KG1 (cell line): ENCODE results near the gene DTD1.

Experiments
- DNase-seq: peaks from one replicate; lab custom pipeline; 2025; lab: John Stamatoyannopoulos, UW

DTD1 gene

GRCh38 chr20:18587665-18588573, at the start of gene DTD1:
Gene DTD1, plus strand, starts transcription at chr20:18588054. Its CDS starts 19 bp downstream, at chr20:18588073.
- peak; percentile 82 for DNase-seq

GRCh38 chr20:18541741-18542140, 46.1 kb upstream of the DTD1 start:
- DNase-seq = no peak

GRCh38 chr20:18543216-18543615, 44.6 kb upstream of the DTD1 start:
- no peak for DNase-seq

GRCh38 chr20:18543932-18544331, 43.9 kb upstream of the DTD1 start:
- DNase-seq = no peak

DNA sequence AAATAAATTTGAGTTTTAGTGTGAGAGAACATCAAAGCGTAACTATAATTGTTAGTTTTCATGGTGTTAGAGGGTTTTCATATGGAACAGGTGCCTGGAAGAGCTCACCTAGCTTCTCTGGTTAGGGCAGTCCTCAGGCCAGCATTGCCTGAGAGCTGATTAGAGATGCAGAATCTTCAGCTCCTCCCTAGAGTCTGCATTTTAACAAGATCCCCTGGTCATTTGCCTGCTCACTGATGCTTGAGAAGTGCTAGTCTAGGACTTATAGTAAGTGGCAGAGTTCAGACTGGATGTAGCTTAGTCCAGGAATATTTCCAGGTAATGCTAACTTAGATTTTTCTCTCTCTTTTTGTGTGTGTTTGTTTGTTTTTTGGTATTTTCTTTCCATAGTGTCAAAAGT, 42.3 kb upstream of the DTD1 start:
- no peak for DNase-seq

DNA sequence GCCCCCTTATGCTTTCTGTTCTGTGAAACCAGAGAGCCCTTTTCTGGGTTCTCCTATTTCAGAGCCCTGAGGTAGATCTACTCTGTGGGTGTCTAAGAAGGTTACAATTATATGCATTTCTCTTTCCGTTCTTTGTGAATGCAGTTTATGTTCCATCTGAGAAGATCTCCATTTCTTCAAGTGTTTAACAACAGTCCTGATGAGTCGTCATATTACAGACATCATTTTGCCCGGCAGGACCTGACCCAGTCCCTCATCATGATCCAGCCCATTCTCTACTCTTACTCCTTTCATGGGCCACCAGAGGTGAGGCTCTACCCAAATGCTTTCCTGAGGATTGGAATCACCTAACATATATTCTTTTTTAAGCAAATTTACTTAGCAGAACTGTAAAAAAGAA, 39.4 kb upstream of the DTD1 start:
- DNase-seq = no peak

DNA sequence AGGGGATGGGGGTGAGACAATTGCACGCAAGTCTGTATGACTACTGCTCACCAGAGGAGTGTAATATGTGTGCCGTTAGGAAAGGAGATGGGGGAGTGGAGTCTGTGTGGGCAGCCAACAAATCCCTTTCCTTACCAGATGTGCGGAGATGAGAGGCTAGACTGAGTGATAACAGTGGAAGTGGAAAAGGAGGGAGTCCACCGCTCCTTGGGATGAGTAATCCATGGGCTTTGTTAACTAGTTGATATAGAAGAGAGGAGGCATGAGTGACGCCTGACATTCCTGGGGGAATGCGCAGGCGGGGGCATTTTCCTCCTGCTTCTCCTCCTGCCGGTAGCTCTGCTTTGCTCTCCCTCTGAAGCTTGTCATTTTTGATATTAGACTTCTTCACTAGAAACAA, 34.1 kb upstream of the DTD1 start:
- no peak for DNase-seq

DNA sequence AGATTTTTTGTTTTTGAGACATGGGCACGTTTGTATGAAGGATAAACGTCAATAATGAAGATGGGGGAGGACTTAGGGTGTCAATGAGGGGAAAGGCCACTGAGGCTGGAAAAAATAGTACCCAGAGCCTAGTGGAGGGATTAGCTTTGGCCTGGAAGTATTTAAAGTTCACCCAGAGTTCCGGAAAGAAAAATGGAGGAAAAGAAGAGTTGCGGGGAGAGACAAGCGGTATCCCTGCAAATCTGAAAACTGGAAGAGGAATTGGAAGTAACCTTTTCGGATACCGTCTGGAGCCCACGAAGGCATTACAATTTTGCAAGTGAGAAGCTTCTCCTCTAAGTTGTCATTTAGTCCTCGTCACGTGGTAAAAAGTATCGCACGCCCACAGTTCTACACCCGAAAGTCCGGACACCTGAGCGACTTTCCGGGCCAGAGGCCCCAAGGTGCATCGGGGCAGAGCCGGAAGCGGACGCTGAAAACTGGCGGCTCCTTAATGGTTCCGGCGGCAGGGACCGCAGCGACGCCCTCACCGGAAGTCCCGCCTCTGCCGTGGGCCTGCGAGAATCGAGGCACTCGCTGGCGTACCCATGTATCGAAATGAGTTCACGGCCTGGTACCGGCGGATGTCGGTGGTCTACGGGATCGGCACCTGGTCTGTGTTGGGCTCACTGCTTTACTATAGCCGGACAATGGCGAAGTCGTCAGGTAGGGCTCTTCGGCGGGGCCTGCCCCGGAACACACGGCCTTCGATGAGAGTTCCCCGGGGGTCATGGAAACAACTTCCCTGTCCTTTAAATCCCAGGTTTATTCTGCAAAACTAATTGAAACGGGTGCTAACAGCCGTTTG, 20.7 kb upstream of the DTD1 start, which contains the start of gene SMIM26:
Gene SMIM26, plus strand, starts transcription at position 541 of the 847 bp plus-strand sequence. Its CDS starts 47 bp downstream, at position 588.
- DNase-seq = peak; percentile 89

DNA sequence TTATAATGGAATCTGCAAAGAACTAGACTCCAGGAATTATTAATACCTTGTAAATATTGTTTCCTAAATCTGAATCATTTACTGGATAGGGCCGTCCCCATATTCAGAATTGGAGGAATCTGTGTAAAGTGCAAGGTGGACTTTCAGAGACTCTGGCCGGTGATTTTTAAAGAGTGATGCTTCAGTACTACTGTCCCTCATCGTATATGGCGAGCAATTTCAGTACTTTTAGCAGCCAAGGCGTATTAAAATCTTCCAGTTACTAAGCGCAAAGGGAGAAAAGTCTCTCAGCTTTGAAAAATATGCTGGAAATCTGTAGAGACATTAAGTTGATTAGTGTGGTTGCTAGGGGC, 20.1 kb upstream of the DTD1 start:
- no peak for DNase-seq

- no peak for DNase-seq
Observed at GRCh38 chr20:18571009-18571408, 16.8 kb upstream of the DTD1 start.

- DNase-seq = no peak
Observed at GRCh38 chr20:18571578-18571977, 16.3 kb upstream of the DTD1 start.

GRCh38 chr20:18577942-18578341, 9.9 kb upstream of the DTD1 start:
- DNase-seq = no peak

DNA sequence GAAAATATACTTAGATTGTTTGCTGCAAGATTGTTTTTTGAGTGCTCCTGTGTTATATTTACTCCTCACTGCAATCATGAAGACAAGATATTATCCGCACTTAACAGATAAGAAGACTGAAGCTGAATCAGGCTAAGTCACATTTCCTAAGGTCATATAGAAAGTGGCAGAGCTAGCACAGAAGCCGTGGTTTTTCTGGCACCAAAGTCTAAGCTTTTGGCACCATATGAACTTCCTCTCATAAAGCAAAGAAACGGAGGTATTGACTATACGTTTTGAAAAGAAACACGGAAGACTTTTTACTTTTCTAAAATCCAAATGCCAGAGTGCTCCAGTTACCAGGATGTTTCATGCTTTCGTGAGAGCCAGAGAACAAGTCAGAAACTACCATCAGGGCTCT, 9.3 kb upstream of the DTD1 start:
- DNase-seq = no peak

DNA sequence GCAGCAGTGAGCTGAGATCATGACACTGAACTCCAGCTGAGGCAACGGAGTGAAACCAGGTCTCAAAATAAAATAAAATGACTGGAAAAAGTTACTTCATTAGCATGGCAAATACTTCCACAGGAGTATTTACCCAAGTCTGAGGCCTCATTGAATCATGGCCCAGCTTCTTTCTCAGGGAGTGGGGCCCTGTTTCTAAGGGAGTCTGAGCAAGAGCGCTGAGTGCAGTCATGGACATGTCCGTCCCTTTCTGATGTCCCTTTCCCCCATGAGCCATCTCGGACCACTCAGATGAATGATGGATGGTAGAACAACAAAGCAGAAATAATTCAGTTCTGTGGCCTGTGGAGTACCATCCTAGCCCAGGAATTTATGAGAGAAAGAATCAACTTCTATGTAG, 7.8 kb upstream of the DTD1 start:
- DNase-seq = no peak

GRCh38 chr20:18585134-18585533, 2.7 kb upstream of the DTD1 start:
- no peak for DNase-seq

DNA sequence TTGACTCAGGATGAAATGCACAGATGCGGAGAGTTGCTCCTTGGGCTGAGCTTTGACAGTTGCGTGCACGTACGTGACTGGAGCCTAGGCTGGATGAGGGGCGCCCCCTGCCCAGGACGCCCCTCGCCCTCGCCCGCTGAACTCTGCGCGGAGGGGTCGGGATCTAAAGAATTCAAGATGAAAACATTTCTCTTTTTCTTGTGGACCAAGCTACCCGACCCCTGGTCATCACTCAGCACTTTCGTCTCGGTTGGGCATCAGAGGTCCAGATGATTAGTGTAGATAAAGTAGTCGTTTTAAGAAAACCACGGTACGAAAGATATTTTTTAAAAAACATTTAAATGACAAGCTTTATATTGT, 700 bp downstream of the DTD1 start:
- DNase-seq = no peak

GRCh38 chr20:18589941-18590674, 2.3 kb downstream of the DTD1 start:
- DNase-seq = no peak

DNA sequence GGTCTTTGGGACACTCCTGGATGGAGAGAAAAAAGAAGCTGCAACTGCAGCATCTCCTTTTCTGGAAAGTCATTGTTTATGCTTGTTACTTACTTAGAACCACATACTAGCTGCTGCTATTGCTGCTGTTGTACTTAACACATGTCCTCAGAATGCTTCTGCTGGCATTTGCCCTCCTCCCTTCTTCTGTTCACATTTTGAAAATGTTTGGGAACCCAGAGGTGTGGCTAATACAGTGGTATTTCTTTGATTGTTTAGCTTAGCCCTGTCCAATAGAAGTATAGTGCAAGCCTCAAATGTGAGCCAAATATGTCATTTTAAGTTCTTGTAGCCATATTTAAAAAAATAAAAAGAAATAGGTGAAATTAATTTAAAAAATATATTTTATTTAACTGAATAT, 8.4 kb downstream of the DTD1 start:
- DNase-seq = no peak

DNA sequence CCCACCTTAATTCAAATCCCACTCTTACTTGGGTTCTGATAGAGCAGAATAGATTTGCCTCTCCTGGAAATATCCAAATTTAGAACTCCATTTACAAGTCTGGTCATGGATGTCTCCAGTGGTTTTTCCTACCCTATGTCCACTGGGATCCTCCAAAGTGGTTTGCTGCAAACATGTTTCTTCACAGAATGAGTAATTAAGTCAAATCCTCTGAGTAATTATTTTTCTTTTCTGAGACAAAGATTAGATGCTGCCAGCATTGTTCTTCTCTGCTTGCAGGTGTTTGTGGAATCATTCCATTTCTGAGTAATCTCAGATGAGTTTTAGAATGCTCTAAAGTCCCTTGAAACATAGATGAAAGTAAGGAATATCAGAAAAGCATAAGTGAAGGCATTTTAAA, 21.9 kb downstream of the DTD1 start:
- DNase-seq = no peak

DNA sequence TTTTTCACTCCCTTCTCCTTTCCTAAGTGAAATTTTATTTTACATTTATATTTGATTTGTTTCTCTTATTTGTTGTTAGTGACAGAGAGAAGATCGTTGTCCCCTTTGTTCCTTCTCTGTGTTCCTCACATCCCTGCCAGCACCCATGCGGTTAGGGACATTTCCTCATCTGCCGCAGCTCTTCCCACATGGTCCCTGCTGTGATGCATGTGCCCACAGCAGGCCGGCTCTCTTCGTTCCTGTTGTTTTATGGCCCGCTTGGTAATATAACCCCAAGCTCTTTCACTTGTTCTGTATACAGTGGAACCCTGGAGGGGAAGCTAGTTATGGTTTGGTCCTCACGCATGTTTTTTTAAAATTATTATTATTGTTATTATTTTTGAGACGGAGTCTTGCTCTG, 23.6 kb downstream of the DTD1 start:
- no peak for DNase-seq

- no peak for DNase-seq
Observed at GRCh38 chr20:18613553-18613952, 25.7 kb downstream of the DTD1 start.

- no peak for DNase-seq
Observed at GRCh38 chr20:18614244-18614643, 26.4 kb downstream of the DTD1 start.
